HepG2 (cell line): ENCODE data around the gene ELP4.

Experiments used
- GABPB1 ChIP-seq: IDR thresholded peaks from 2 replicates; pipeline ENCODE4 v1.6.1; 2016; ENCODE audit warnings: mild to moderate bottlenecking, missing genetic modification reagents, moderate library complexity, missing compliant biosample characterization
- JUND ChIP-seq: sonication (generic); formaldehyde crosslinking; IDR thresholded peaks from 2 replicates; pipeline ENCODE4 v1.8.0; 2022; ENCODE audit warnings: mild to moderate bottlenecking, missing genetic modification reagents
- ZFP1 ChIP-seq: IDR thresholded peaks from 2 replicates; pipeline ENCODE4 v1.6.1; 2016
- ZFX ChIP-seq: sonication (generic); formaldehyde crosslinking; IDR thresholded peaks from 2 replicates; pipeline ENCODE4 v1.4.0; 2020; ENCODE audit warnings: mild to moderate bottlenecking, low read depth, missing genetic modification reagents, moderate library complexity
- ZNF749 ChIP-seq: sonication (generic); formaldehyde crosslinking; IDR thresholded peaks from 2 replicates; pipeline ENCODE4 v1.8.0; 2022; ENCODE audit warnings: mild to moderate bottlenecking, missing genetic modification reagents, moderate library complexity, borderline replicate concordance
- TF ChIP-seq, protein P1 (sequence below): sonication (generic); formaldehyde crosslinking; IDR thresholded peaks from 2 replicates; pipeline ENCODE4 v1.9.0; 2021; ENCODE audit warnings: missing genetic modification reagents, mild to moderate bottlenecking, borderline replicate concordance

DNA sequence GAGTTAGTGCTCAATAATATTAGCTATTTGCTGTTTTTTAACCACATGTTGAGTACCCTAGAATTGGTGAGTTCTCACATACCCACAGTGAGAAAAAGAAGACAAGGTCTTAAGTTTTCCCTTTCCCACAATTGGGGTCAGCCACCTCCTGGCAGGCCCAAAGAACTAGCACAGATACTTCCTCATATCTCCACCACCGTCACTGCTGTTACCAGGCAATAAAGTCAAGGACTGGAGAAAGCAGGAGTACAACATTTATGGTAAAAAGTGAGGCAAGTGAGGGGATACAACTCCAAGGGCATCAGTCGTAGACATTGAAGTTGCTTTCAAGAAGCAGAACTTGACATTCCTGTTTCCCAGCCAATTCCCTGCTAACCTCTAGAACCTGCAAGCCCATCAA is 19.6 kb downstream of the ELP4 start:
- TF ChIP-seq ZFX (CRISPR knock-in tag) (no peak), GABPB1 (CRISPR knock-in tag) (no peak), ZNF749 (CRISPR knock-in tag) (no peak), JUND (CRISPR knock-in tag) (no peak), ZFP1 (CRISPR knock-in tag) (no peak)
- TF ChIP-seq, protein P1, sequence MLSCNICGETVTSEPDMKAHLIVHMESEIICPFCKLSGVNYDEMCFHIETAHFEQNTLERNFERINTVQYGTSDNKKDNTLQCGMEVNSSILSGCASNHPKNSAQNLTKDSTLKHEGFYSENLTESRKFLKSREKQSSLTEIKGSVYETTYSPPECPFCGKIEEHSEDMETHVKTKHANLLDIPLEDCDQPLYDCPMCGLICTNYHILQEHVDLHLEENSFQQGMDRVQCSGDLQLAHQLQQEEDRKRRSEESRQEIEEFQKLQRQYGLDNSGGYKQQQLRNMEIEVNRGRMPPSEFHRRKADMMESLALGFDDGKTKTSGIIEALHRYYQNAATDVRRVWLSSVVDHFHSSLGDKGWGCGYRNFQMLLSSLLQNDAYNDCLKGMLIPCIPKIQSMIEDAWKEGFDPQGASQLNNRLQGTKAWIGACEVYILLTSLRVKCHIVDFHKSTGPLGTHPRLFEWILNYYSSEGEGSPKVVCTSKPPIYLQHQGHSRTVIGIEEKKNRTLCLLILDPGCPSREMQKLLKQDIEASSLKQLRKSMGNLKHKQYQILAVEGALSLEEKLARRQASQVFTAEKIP (CRISPR knock-in tag), result no peak
